DOHH2 (cell line): ENCODE data around the gene FAM20C.

Experiments used
- H3F3A ChIP-seq: fragments of 200-600 bp; sonication (generic), shearing (Covaris generic); 2 replicates; pipeline ENCODE4 v1.6.0; 2016; ENCODE audit warnings: antibody characterized with exemption, mild to moderate bottlenecking; ENCODE audit not compliant: control insufficient read depth, insufficient read depth
- H3K27ac ChIP-seq: fragments of 200-600 bp; sonication (generic); 2 replicates; pipeline ENCODE4 v1.5.1; 2014; ENCODE audit warnings: low read depth, mild to moderate bottlenecking, low read length, moderate library complexity
- H3K27me3 ChIP-seq: fragments of 200-600 bp; sonication (generic); 2 replicates; pipeline ENCODE4 v1.6.1; 2014; ENCODE audit warnings: mild to moderate bottlenecking, low read length, mixed read lengths; ENCODE audit not compliant: control insufficient read depth
- H3K36me3 ChIP-seq: fragments of 200-600 bp; sonication (generic); 2 replicates; pipeline ENCODE4 v1.6.1; 2014; ENCODE audit warnings: mild to moderate bottlenecking, low read length, moderate library complexity, mixed read lengths; ENCODE audit not compliant: control insufficient read depth
- H3K4me1 ChIP-seq: fragments of 200-600 bp; sonication (generic); 2 replicates; pipeline ENCODE4 v1.6.1; 2014; ENCODE audit warnings: mild to moderate bottlenecking, low read length, mixed read lengths; ENCODE audit not compliant: control insufficient read depth
- H3K4me2 ChIP-seq: fragments of 200-600 bp; sonication (generic); 2 replicates; pipeline ENCODE4 v1.6.0; 2014; ENCODE audit warnings: mild to moderate bottlenecking, low read length, moderate library complexity
- H3K4me3 ChIP-seq: fragments of 200-600 bp; sonication (generic); 2 replicates; pipeline ENCODE4 v1.5.1; 2014; ENCODE audit warnings: mild to moderate bottlenecking, low read length, mixed read lengths
- H3K79me2 ChIP-seq: fragments of 200-600 bp; sonication (generic); 2 replicates; pipeline ENCODE4 v1.6.1; 2014; ENCODE audit warnings: mild to moderate bottlenecking, low read length, mixed read lengths; ENCODE audit not compliant: control insufficient read depth
- H3K9me2 ChIP-seq: fragments of 200-600 bp; sonication (generic); replicated peaks from 2 replicates; pipeline ENCODE4 v1.6.1; 2014; ENCODE audit warnings: mild to moderate bottlenecking, low read length, mixed read lengths; ENCODE audit not compliant: control insufficient read depth
- H3K9me3 ChIP-seq: fragments of 200-600 bp; sonication (generic); 2 replicates; pipeline ENCODE4 v1.6.1; 2014; ENCODE audit warnings: antibody characterized with exemption, low read length, mixed read lengths; ENCODE audit not compliant: control insufficient read depth, insufficient read depth
- H4K20me1 ChIP-seq: fragments of 200-600 bp; sonication (generic); 2 replicates; pipeline ENCODE4 v1.6.0; 2014; ENCODE audit warnings: low read depth, mild to moderate bottlenecking, antibody characterized with exemption, low read length, moderate library complexity; ENCODE audit not compliant: control insufficient read depth, insufficient read depth
- EZH2phosphoT487 ChIP-seq: fragments of 200-600 bp; sonication (generic); IDR thresholded peaks from 2 replicates; pipeline ENCODE4 v1.6.1; 2017; ENCODE audit warnings: borderline replicate concordance, mild to moderate bottlenecking, antibody characterized with exemption, low read length, moderate library complexity, mixed read lengths
- TF ChIP-seq, protein P1 (sequence below): fragments of 200-600 bp; sonication (generic); IDR thresholded peaks from one replicate; pipeline ENCODE4 v1.5.1; 2014; ENCODE audit warnings: antibody characterized with exemption, mild to moderate bottlenecking, low read depth, low read length; ENCODE audit not compliant: poor library complexity, severe bottlenecking

Gene FAM20C

DNA sequence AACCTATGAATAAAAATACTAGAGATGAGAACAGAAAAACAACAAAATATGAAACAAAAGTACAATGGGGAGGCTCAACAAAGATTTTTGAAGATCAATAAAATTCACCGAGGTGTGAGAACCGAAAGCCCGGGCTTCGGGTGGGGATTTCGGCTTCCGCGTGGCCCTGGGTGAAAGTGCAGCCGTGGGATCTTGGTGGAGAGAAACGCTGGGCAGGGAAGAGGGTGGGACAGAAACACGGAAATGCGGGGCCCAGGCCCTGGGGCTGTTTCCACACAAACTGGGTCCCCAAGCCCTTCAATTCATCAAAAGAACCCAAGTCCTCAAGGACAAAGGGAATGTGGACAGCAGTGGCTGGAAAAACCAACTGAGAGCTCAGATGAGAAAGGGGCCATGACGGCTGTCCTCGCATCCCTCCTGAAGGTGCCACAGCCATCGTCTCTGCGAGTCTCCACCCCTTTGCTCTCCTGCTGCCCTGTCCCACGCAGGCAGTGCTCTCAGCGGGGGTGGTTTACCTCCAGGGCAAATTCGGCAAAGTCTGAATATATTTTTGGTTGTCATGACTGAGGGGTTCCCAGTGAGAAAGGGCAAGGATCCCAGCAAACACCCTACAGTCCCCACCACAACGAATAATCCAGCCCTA lies 117.3 kb downstream of the FAM20C start:
- Histone ChIP-seq H3K79me2 (no peaks in the 10 kb centered on the region), H3K27me3 (no peaks in the 10 kb centered on the region), H3K4me2 (no peak overlapping the region), H4K20me1 (no peaks in the 10 kb centered on the region), H3F3A (no peaks in the 10 kb centered on the region), H3K4me3 (no peak overlapping the region), H3K4me1 (no peaks in the 10 kb centered on the region), H3K36me3 (no peaks in the 10 kb centered on the region), H3K9me3 (peaks cover 26% of the 10 kb centered on the region), H3K27ac (no peak overlapping the region), H3K9me2 (no peaks in the 10 kb centered on the region)
- TF ChIP-seq EZH2phosphoT487 = no peak
- TF ChIP-seq, protein P1, sequence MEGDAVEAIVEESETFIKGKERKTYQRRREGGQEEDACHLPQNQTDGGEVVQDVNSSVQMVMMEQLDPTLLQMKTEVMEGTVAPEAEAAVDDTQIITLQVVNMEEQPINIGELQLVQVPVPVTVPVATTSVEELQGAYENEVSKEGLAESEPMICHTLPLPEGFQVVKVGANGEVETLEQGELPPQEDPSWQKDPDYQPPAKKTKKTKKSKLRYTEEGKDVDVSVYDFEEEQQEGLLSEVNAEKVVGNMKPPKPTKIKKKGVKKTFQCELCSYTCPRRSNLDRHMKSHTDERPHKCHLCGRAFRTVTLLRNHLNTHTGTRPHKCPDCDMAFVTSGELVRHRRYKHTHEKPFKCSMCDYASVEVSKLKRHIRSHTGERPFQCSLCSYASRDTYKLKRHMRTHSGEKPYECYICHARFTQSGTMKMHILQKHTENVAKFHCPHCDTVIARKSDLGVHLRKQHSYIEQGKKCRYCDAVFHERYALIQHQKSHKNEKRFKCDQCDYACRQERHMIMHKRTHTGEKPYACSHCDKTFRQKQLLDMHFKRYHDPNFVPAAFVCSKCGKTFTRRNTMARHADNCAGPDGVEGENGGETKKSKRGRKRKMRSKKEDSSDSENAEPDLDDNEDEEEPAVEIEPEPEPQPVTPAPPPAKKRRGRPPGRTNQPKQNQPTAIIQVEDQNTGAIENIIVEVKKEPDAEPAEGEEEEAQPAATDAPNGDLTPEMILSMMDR = no peak
